OCI-LY7 (cell line): ENCODE measurements around the gene ACTN2. TPM values are rescaled to one million over a fixed set of nuclear protein-coding genes. Genes with fewer than 3 reads are reported as not detected.

Source experiments
- BruUV-seq: library from RNA; stranded (reverse); fragments of 400-500 nt; replicated peaks from 2 replicates; lab custom pipeline; 2021; lab: Mats Ljungman, UMichigan
- CTCF ChIA-PET: fragments of 300-600 bp; sonication (Branson Sonifier 250); formaldehyde crosslinking; loops from one replicate; lab custom pipeline; 2022; ENCODE audit warnings: antibody characterized with exemption; ENCODE audit not compliant: unreplicated experiment; lab: Charles Lee
- POLR2A ChIA-PET: fragments of 300-600 bp; sonication (Branson Sonifier 250); formaldehyde crosslinking; loops from one replicate; lab custom pipeline; 2022; ENCODE audit warnings: antibody characterized with exemption; lab: Charles Lee
- DNase-seq: peaks from one replicate; pipeline ENCODE4 v3.0.0-alpha.2; 2015; ENCODE audit warnings: low spot score
- H2AFZ ChIP-seq: fragments of 200-600 bp; sonication (generic), shearing (Covaris generic); 2 replicates; pipeline ENCODE4 v1.6.1; 2014; ENCODE audit warnings: mild to moderate bottlenecking, antibody characterized with exemption, low read length, moderate library complexity
- H3K27ac ChIP-seq: fragments of 200-600 bp; sonication (generic); 2 replicates; pipeline ENCODE4 v1.5.1; 2014; ENCODE audit warnings: mixed run types, low read depth, mild to moderate bottlenecking, moderate library complexity, low read length, inconsistent platforms; ENCODE audit not compliant: poor library complexity, severe bottlenecking
- H3K36me3 ChIP-seq: fragments of 200-600 bp; sonication (generic); 2 replicates; pipeline ENCODE4 v1.6.1; 2014; ENCODE audit warnings: mild to moderate bottlenecking, antibody characterized with exemption, low read length, moderate library complexity, mixed read lengths; ENCODE audit not compliant: insufficient read depth
- H3K4me1 ChIP-seq: fragments of 200-600 bp; sonication (generic); 2 replicates; pipeline ENCODE4 v1.5.1; 2014; ENCODE audit warnings: mild to moderate bottlenecking, low read length; ENCODE audit not compliant: insufficient read depth, poor library complexity, severe bottlenecking
- H3K4me2 ChIP-seq: fragments of 200-600 bp; sonication (generic); 2 replicates; pipeline ENCODE4 v1.6.1; 2014; ENCODE audit warnings: mild to moderate bottlenecking, low read length
- H3K4me3 ChIP-seq: fragments of 200-600 bp; sonication (generic); 2 replicates; pipeline ENCODE4 v1.5.1; 2014; ENCODE audit warnings: mild to moderate bottlenecking, low read depth, low read length; ENCODE audit not compliant: poor library complexity, severe bottlenecking
- H3K79me2 ChIP-seq: fragments of 200-600 bp; sonication (generic); 2 replicates; pipeline ENCODE4 v1.6.1; 2016; ENCODE audit warnings: low read depth, mild to moderate bottlenecking, low read length, moderate library complexity, mixed read lengths; ENCODE audit not compliant: insufficient read depth
- H3K9me2 ChIP-seq: fragments of 200-600 bp; sonication (generic); 2 replicates; pipeline ENCODE4 v1.6.1; 2016; ENCODE audit warnings: mild to moderate bottlenecking, low read length, mixed read lengths; ENCODE audit not compliant: insufficient read depth
- H3K9me3 ChIP-seq: fragments of 200-600 bp; sonication (generic); 2 replicates; pipeline ENCODE4 v1.6.1; 2014; ENCODE audit warnings: mild to moderate bottlenecking, mixed run types, low read length, mixed read lengths
- H4K20me1 ChIP-seq: fragments of 200-600 bp; sonication (generic); 2 replicates; pipeline ENCODE4 v1.6.1; 2014; ENCODE audit warnings: mild to moderate bottlenecking, antibody characterized with exemption, low read length, moderate library complexity, mixed read lengths; ENCODE audit not compliant: insufficient read depth
- EZH2phosphoT487 ChIP-seq: fragments of 200-600 bp; sonication (generic); IDR thresholded peaks from 2 replicates; pipeline ENCODE4 v1.6.1; 2018; ENCODE audit warnings: low read depth, borderline replicate concordance, mild to moderate bottlenecking, mixed run types, antibody characterized with exemption, low read length, moderate library complexity, mixed read lengths
- intact Hi-C: fragments of 100-400 bp; cut with micrococcal nuclease; formaldehyde crosslinking; loops from one replicate; pipeline ENCODE4 v1.10.0; 2022; ENCODE audit not compliant: unreplicated experiment
- total RNA-seq, 2 experiments: library from RNA; depleted of rRNA in 1 of 2; stranded (reverse); fragments of >200 nt in 1 of 2; shearing (Covaris generic) in 1 of 2; gene quantifications; 2 replicates each; pipeline ENCODE4 v1.2.3, GENCODE V29; 2014 to 2022
- TF ChIP-seq, protein P1 (sequence below): fragments of 200-600 bp; sonication (generic); conservative IDR thresholded peaks from 2 replicates; pipeline ENCODE4 v1.5.1; 2014; ENCODE audit warnings: mild to moderate bottlenecking, antibody characterized with exemption, low read length, moderate library complexity, mixed read lengths

ACTN2 gene
- total RNA-seq, 2 experiments from 2014 or later: not detected

DNA sequence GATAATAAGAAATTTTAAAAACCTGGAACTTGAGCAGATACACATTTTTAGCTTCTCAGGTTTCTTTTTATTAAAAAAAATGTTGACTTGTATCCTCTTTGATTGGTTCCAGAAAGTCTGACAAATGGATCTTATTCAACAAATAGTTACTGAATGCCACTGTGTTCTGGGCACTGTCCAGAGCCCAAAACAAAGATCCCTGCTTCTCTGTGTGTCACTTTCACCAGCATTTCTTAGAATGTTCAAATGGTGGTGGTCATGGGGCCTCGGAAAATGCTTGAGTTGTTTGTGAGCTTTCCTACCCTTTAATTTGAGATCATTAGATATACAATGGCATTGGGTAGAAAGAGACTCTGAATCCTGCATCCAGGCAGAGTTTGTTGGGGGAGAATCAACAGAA is 19.9 kb downstream of the ACTN2 start:
- H4K20me1 ChIP-seq: no peaks in the 10 kb centered on the region
- no peaks in the 10 kb centered on the region for H3K9me3 ChIP-seq
- H3K4me2 ChIP-seq: no peak overlapping the region
- no peaks in the 10 kb centered on the region for H3K9me2 ChIP-seq
- no peak overlapping the region for H2AFZ ChIP-seq
- H3K27ac ChIP-seq: no peak overlapping the region
- POLR2A ChIA-PET: interaction anchor here (1.4 kb wide), 1 partner anchor 11 kb away, joined by 8 read pairs; no protein-coding TSS in a partner anchor
- no TSS peak for BruUV-seq
- CTCF ChIA-PET: no interaction called here
- no peak overlapping the region for H3K4me3 ChIP-seq
- H3K4me1 ChIP-seq: no peaks in the 10 kb centered on the region
- DNase-seq: no peak
- TF ChIP-seq, protein P1, sequence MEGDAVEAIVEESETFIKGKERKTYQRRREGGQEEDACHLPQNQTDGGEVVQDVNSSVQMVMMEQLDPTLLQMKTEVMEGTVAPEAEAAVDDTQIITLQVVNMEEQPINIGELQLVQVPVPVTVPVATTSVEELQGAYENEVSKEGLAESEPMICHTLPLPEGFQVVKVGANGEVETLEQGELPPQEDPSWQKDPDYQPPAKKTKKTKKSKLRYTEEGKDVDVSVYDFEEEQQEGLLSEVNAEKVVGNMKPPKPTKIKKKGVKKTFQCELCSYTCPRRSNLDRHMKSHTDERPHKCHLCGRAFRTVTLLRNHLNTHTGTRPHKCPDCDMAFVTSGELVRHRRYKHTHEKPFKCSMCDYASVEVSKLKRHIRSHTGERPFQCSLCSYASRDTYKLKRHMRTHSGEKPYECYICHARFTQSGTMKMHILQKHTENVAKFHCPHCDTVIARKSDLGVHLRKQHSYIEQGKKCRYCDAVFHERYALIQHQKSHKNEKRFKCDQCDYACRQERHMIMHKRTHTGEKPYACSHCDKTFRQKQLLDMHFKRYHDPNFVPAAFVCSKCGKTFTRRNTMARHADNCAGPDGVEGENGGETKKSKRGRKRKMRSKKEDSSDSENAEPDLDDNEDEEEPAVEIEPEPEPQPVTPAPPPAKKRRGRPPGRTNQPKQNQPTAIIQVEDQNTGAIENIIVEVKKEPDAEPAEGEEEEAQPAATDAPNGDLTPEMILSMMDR: no peak
- no peak for TF ChIP-seq EZH2phosphoT487
- H3K79me2 ChIP-seq: no peaks in the 10 kb centered on the region
- intact Hi-C loops: no loop called here
- no peaks in the 10 kb centered on the region for H3K36me3 ChIP-seq

- no peaks in the 10 kb centered on the region for H4K20me1 ChIP-seq
- TF ChIP-seq, protein P1: no peak
- no peak for TF ChIP-seq EZH2phosphoT487
- BruUV-seq: no TSS peak
- no peaks in the 10 kb centered on the region for H3K36me3 ChIP-seq
- CTCF ChIA-PET: no interaction called here
- H3K4me3 ChIP-seq: no peak overlapping the region
- no peaks in the 10 kb centered on the region for H3K4me1 ChIP-seq
- H3K79me2 ChIP-seq: no peaks in the 10 kb centered on the region
- H3K9me3 ChIP-seq: no peaks in the 10 kb centered on the region
- intact Hi-C loops: no loop called here
- H3K4me2 ChIP-seq: no peak overlapping the region
- H2AFZ ChIP-seq: no peak overlapping the region
- H3K27ac ChIP-seq: no peak overlapping the region
- DNase-seq: no peak
- POLR2A ChIA-PET: no interaction called here
- no peaks in the 10 kb centered on the region for H3K9me2 ChIP-seq
Observed at GRCh38 chr1:236710328-236710892, 24.1 kb downstream of the ACTN2 start.

- Histone ChIP-seq H3K36me3 (no peaks in the 10 kb centered on the region), H3K9me2 (no peaks in the 10 kb centered on the region), H2AFZ (no peak overlapping the region), H3K4me3 (no peak overlapping the region), H3K9me3 (no peaks in the 10 kb centered on the region), H3K27ac (no peak overlapping the region), H3K4me1 (no peaks in the 10 kb centered on the region), H3K4me2 (no peak overlapping the region), H4K20me1 (no peaks in the 10 kb centered on the region), H3K79me2 (no peaks in the 10 kb centered on the region)
- ChIA-PET POLR2A (interaction anchor here (0.6 to 0.7 kb wide), 2 partner anchors 9 to 625 kb away, joined by 3 to 6 read pairs; no protein-coding TSS in a partner anchor), CTCF (interaction anchor here (0.6 kb wide), 1 partner anchor 264 kb away, joined by 3 read pairs; no protein-coding TSS in a partner anchor)
- no peak for TF ChIP-seq EZH2phosphoT487
- TF ChIP-seq, protein P1: no peak
- BruUV-seq: no TSS peak
- no peak for DNase-seq
- intact Hi-C loops: no loop called here
Observed at GRCh38 chr1:236716160-236716559, 29.9 kb downstream of the ACTN2 start.
